Activated effector memory CD4-positive, alpha-beta T cell treated with anti-CD3 and anti-CD28 coated beads, Interleukin-2, amount 50 U/mL, for 16 hours (primary cell): ENCODE data around the gene AGER.
A peak's percentile ranks its signal among the peaks of the same experiment; 100 is the strongest.
"Not testable (repeated sequence)": the region's sequence is repeated elsewhere in the genome, so short reads cannot be mapped to it uniquely, and the experiment has no call there.

Source experiments
- DNase-seq: peaks from one replicate; pipeline ENCODE4 v3.0.0-alpha.2; 2020

Gene AGER

GRCh38 chr6:32184084-32184640, at the start of gene AGER:
Gene AGER (minus strand): TSS chr6:32184253. CDS start chr6:32184222, 31 bp downstream.
- no peak for DNase-seq

- no peak for DNase-seq
Measured at GRCh38 chr6:32226434-32226833, 42.4 kb upstream of the AGER start.

GRCh38 chr6:32224696-32225095, 40.6 kb upstream of the AGER start:
- DNase-seq, result no peak

- no peak for DNase-seq
Measured at GRCh38 chr6:32223258-32224235, 39.5 kb upstream of the AGER start, which contains the start of gene NOTCH4. Gene NOTCH4 (minus strand): TSS chr6:32224067. CDS start chr6:32223928, 139 bp downstream.

- DNase-seq, result peak; percentile 51
Measured at GRCh38 chr6:32222333-32223230, 38.5 kb upstream of the AGER start.

- DNase-seq, result peak; percentile 58
Measured at GRCh38 chr6:32220021-32220420, 36.0 kb upstream of the AGER start.

- no peak for DNase-seq
Measured at GRCh38 chr6:32218167-32218566, 34.1 kb upstream of the AGER start.

- peak; percentile 34 for DNase-seq
Measured at GRCh38 chr6:32216998-32217397, 32.9 kb upstream of the AGER start.

- DNase-seq, result peak; percentile 25
Measured at GRCh38 chr6:32216285-32216684, 32.2 kb upstream of the AGER start.

GRCh38 chr6:32215617-32216016, 31.6 kb upstream of the AGER start:
- DNase-seq, result no peak

- no peak for DNase-seq
Measured at GRCh38 chr6:32214126-32214525, 30.1 kb upstream of the AGER start.

- no peak for DNase-seq
Measured at GRCh38 chr6:32213649-32214048, 29.6 kb upstream of the AGER start.

GRCh38 chr6:32212076-32212760, 28.2 kb upstream of the AGER start:
- no peak for DNase-seq

GRCh38 chr6:32211432-32211831, 27.4 kb upstream of the AGER start:
- not testable (repeated sequence) for DNase-seq

- DNase-seq, result no peak
Measured at GRCh38 chr6:32210191-32210601, 26.1 kb upstream of the AGER start.

- DNase-seq, result no peak
Measured at GRCh38 chr6:32208996-32209395, 24.9 kb upstream of the AGER start.

GRCh38 chr6:32204268-32204715, 20.2 kb upstream of the AGER start:
- DNase-seq, result no peak

- no peak for DNase-seq
Measured at GRCh38 chr6:32203426-32204267, 19.6 kb upstream of the AGER start.

- DNase-seq, result no peak
Measured at GRCh38 chr6:32202186-32202585, 18.1 kb upstream of the AGER start.

- DNase-seq, result no peak
Measured at GRCh38 chr6:32200711-32201475, 16.8 kb upstream of the AGER start.

GRCh38 chr6:32198866-32199265, 14.8 kb upstream of the AGER start:
- DNase-seq, result no peak
